Erythroblast (primary cell): ENCODE data around the gene FOXP1.

ENCODE experiments used
- GATA1 ChIP-seq: IDR thresholded peaks from 2 replicates; pipeline ENCODE4 v1.6.1; 2011; ENCODE audit warnings: low read depth, mild to moderate bottlenecking, control low read depth, low read length, moderate library complexity
- POLR2A ChIP-seq: IDR thresholded peaks from 2 replicates; pipeline ENCODE4 v1.6.1; 2011; ENCODE audit warnings: mild to moderate bottlenecking, low read length

DNA sequence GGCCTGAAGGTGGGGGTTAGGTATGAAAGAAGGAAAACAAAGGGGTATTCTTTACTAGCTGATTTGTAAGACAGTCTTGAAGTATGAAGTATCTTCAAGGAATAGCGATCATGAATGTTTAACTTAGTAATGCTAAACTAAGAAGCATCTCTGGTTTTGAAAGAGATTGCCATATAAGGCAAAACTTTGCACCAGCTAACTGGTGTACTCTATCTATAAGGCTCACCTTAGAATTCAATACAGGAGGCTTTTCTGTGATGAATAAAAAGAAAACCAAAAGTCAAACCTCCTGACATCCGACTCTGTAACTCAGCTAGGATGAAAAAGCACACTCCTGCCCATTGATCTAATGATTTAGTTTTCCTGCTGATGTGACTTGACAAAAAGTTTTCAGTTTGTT lies 54.7 kb downstream of the FOXP1 start:
- no peak for TF ChIP-seq POLR2A
- TF ChIP-seq GATA1 = no peak
